ENCODE data around the gene RALGPS1.

Gene RALGPS1

DNA sequence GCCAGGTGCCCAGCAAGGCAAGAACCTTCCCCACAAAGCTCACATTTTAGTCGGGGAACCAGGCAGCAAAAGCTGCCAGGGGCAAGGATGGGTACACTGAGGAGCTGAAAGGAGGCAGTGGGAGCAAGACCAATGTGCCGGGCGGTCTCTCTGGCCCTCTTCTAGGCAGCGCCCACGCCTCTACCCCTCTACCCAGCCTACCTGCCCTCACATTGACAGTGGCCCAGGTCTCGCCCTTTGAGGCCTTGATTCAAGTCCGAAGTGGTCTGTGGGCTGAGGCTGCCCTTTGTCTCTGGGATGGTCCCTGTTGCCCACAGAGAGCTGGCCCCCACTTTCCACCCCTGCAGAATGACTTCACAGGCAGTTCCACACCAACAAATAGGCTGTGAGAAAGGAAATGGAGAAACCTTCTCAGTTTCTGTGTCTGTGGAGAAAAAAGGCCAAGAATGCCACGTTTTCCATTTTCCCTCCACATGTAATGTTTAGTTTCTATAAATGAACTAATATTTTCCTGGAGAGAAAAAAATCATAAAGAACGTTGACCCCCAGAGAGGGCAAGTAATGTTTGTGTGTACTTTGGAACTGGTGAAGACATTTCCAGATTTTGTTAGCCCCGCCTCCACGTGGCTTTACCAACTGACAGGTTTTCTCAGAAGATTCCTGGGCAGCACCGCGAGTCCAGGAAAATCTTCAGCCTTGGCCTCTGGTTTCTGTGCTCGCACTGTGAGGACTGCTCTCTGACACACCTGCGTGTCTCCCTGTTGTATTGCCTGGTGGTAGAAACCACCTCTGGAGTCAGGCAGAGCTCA is 265.3 kb downstream of the RALGPS1 start:
- DNase-seq = no peak

DNA sequence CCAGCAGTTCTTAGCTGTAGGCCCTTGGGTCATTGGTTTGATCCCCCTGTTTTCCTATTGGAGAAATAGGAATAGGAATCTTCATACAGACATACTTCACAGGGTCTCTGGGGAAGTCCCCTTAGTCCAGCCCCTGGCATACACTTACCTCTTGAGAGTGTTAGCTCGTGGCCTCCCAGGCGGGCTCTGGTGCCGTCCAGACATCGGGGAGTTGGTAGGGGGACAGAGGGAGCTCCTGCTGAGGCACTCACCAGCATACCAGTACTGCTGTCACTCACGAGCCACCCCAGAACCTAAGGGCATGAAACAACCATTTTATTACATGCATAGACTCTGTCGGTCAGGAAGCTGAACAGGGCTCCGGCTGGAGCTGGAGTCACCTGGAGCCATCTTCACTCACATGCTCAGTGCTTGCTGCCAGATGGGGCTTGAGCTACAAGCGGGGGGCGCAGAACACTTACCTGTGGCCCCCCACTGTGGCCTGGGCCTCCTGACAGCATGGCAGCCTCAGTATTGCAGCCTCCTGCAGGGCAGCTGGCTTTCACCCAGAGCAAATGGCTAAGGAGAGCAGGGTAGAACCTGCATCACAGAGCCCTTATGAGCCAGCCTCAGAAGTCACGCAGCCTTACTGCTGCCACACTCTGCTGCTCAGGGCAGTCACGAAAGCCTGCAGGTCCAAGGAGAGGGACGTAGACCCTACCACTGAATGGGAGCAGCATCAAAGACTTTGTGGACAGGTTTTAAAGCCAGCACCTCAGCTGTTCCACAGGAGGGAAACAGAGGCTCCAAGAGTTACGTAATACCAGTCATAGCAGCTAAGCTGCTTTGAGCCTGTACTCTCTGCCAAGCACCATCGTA is 266.1 kb downstream of the RALGPS1 start:
- DNase-seq = no peak

DNA sequence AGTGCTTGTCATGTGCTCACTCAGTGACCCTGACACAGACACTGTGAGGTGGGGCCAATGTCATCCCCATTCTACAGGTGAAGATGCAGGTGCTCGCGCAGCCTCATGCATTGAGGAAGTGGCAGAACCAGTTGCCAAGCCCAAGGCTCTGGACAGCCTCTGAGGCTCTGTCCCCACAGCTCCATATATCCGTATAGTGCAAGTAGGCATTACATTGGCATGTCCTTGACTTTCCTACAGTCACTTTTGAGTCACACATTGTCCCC is 266.7 kb downstream of the RALGPS1 start:
- DNase-seq = no peak

DNA sequence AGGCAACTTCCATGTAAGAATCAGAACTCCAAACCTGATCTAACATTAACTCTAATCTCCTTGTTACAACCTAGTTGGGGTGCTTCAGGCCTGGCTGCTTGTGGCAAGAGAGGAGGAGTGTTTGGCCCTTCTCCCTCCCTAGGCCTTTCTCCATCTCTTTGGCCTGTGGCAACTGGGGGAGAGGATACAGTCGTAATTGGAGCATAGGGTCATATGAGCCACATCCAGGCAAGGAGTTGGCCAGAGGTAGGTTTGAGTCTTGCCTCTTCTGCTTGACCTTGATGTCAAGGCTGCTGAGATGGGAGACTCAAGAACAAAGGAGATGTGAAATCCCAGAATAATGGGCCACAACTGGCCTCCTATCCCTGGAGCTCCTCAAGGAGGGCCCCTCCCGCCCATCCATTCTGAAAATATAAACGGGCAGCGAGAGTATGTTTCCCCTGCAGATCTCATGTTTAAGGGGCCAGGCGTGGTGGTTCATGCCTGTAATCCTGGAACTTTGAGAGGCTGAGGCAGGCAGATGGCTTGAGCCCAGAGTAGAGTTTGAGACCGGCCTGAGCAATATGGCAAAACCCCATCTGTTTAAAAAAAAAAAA is 267.1 kb downstream of the RALGPS1 start:
- DNase-seq = no peak

DNA sequence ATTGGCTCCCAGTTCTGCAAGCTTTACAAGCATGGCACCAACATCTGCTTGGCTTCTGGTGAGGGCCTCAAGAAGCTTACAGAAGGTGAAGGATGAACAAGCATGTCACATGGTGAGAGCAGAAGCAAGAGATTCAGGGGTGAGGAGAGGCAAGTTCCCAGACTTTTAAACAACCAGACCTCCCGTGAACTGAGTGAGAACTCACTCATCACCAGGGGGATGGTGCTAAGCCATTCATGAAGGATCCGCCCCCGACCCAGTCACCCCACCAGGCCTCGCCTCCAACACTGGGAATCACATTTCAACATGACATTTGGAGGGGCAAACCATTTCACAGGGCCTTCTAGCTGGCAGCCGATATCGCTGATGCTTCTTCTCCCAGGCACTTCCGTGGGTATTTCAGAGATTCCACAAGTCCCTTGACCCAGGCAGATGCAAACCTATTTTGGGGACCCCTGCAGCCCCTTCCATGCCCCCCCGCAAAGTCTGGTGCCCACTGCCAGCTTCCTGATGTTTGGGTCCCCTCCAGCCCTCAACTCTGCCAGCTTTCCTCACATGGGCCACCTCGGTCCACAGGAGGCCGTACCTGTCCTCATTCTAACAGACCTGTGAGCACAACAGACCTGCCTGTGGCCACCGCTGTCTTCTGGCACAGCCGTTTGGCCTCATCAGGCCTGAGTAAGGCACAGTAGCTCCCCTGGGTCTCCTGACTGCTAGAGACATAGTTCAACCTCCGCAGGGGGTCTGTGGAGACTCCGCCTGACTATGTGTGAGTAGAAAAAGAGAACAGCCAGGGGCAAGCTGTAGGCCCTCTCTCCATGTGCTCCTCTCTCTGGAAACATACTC is 268.5 kb downstream of the RALGPS1 start:
- DNase-seq = no peak

DNA sequence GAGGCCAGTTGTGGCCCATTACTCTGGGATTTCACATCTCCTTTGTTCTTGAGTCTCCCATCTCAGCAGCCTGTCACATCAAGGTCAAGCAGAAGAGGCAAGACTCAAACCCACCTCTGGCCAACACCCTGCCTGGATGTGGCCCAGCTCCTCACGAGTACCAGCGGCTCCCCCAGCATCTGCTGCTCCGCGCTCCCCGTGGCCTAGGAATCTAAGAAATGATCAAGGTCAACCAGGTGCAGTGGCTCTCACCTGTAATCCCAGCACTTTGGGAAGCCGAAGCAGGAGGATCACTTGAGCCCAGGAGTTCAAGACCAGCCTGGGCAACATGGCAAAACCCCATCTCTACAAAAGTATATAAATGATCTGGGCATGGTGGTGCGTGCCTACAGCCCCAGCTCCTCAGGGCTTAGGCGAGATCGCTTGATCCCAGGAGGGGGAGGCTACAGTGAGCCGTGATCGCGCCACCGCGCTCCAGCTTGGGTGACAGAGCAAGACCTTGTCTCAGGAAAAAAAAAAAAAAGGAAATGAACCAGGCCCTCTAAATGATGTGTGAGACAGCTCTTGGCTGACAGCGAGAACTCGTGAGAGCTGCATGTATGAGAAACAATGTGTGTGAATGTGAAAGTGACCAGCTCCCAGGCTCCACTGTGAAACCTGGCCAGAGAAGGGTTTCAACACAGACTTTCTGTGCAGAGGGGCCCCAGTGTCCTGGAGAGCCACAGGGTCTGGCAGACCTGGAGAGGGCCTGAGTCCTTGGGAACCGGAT is 269.4 kb downstream of the RALGPS1 start:
- DNase-seq = no peak

DNA sequence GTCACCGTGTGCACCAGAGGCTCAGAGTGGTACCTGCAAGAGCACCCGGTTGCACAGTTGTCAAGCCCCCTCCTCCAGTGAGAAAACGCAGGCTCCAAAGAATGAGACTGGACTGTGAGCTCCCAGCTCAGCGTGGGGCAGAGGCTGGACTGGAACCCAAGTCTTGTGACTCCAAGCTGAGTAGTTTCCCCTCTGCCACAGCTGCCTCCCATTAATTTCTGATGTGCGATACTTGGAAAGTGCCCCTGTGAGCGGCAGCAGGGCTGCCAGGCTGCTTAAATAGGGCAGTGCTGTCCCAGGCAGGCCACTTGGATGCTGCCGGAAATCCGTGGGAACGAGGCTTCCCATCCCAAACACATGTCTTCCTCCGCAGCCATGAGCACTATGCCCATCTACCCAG is 270.1 kb downstream of the RALGPS1 start:
- DNase-seq = no peak

DNA sequence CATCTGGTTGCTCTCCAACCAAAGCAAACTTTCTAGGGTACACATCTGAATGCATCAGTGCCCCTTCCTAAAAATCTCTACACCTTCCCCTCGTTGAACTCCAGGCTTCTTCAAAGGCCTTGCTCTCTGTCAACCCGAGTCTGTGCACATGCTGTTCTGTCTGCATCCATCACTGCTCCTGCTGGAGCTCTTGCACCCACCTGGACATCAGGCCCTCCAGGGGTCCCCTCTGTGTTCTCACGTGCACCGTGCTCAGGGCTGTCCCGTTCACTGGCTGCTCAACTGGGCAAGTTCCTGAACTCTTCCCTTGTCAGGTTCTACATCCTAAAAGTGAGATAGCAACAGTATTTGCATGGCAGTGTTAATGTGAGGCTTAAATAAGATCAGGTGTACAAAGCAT is 270.6 kb downstream of the RALGPS1 start:
- DNase-seq = no peak

DNA sequence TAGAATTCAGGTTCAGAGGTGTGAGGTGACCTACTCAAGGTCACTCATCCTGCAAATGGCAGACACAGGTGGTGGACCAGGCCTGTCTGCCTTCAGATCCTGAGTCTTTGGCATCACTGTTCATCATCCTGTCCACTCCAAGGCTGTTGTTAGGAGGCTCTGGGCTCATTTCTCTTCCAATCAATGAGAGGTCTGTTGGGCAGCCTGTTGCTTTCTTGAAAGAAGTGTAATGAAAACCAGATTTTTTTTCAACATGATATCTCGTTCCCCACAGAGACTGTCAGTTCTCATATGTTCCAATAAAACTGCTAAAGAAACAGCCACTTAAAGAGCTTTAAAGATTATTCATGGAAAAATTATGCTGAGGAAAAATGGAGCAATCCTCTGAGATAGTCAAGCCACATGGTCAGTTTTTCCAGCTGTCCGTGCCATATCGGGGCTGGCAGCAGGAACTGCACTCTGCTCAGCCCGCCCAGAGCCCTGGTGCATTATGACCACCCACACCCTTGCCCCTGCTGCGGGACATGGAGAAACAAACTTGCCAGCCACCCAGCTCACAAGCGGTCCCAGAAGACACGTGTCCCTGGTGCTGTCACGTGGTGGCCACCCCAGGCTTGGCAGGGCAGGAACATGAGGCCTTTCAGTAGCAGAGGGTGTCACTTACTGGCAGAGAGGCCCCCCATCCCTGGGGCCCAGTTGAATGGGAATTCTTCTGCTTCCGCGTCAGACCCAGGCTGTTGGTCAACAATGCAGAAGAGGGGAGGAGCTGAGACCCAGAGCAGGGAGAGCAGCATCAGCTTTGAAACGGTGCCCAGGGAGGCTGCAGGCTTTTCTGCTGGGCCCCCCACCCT is 271.6 kb downstream of the RALGPS1 start:
- no peak for DNase-seq

DNA sequence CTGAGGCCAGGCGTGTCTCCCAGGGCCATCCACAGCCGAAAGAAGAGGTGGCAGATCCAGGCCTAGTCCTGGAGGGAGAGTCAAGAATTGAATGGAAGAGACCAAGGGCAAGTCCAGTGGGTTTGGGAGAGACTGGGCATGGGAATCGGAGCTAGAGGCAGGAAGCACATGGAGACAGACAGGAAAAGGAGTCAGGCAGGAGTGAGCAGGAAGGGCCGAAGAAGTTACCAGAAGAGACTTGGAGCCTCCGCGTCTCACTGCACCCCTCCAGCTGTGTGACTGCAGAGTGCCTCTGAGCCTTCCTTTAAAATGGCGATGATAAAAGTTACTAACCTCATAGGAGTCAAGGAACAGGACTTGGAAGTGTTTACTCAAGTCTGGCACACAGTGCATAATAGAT is 272.2 kb downstream of the RALGPS1 start:
- DNase-seq = no peak

DNA sequence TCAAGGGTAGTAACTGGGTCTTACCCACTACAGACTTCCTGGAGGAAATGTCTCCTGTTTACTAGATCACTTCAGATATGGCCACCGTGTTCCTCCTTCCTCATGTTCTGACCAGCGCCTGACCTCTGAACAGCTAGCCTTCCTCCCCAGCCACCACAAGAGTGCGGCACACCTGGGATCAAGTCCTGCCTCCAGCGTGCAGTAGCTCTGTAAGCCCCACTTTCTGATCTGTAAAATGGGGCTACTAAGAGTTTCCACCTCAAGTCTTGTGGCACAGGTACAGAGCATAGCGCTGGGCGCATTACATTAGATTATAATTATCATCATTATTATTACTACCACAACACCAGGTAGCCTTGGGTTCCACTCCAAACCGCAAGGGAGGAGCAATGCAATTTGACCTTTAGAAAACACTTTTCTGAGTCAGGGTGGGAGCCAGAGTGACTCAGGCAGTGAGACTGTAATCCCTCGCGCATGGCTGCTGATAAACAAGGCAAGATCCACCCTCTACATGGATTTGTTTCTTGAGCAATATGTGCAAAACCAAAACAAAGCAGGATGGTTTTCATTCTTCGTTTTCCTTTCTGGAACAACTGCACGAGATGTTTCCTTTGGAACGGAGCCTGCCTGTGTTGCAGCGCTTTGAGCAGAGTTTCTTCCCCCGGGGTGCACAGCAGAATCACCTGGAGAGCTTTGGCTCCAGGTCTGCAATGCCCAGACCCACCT is 272.8 kb downstream of the RALGPS1 start:
- no peak for DNase-seq

DNA sequence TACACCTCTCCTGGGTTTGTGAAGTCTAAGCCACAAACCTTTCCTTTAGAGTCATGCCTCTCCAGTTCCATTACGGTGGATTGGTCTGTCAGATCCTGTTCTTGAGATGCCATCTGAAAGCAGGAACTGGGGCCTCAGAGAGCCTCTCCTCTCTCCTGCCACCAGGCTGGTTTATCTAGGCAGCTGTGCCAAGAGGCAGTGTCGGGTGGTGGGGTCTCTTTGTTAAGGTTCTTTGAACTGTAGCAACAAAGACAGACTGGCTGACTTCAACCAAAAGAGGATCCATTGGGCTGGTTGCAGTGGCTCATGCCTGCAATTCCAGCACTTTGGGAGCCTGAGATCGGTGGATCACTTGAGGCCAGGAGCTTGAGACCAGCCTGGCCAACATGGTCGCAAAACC is 273.8 kb downstream of the RALGPS1 start:
- no peak for DNase-seq

DNA sequence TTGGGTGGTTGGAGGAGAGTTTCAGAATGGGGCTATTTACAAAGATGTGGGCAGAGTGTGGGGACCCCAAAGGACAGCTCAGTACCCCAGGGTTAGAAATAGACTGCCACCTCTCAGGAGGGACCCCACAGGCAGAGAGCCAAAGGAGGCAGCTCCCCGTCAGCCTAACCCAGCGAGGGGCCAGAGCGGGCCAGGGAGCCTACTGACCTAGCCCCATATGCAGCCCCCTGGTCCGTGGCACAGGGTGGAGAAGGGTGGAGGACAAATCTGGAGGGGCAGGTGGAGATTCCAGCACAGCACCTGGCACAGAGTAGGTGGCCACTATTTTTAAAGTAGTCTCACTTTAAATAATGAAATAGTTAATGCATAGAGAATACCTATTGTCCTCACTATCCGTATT is 275.0 kb downstream of the RALGPS1 start:
- no peak for DNase-seq

DNA sequence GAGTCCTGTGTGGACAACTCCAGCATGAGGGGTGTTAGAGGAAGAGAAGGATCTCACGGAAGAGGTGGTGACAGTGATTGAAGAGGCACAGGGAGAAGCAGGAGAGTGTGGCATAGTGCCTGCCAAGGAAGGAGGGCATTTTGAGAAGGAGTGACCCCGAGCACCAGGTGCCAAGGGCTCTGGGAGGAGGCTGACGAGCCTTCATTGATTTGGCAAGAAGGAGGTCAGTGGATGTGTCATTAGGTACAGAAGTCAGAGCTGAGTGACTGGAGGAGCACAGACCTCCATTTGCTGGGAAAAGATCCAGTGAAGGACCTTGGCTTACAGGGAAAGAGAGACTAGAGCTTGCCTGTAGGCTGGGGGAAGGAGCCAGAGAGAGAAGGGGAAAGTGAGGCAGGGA is 278.2 kb downstream of the RALGPS1 start:
- DNase-seq = no peak

DNA sequence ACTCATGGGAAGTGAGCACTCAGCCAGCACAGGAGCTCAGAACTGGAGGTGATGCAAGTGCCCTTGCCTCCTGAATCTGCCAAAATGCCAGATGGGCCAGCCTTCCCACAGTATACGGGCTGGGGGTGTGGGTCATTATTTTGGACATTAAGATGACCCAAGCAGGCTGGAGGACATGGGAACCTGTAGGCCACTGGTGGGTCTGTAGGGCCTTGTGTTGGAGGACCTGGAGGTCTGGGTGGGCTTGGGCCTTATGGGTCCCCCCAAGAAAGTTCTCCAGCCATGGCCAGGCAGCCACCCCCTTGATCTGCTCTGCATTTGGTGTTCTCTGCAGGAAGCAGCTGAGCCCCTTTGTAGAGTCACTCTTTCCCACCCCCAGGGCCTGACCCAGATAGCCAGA is 278.9 kb downstream of the RALGPS1 start:
- no peak for DNase-seq

DNA sequence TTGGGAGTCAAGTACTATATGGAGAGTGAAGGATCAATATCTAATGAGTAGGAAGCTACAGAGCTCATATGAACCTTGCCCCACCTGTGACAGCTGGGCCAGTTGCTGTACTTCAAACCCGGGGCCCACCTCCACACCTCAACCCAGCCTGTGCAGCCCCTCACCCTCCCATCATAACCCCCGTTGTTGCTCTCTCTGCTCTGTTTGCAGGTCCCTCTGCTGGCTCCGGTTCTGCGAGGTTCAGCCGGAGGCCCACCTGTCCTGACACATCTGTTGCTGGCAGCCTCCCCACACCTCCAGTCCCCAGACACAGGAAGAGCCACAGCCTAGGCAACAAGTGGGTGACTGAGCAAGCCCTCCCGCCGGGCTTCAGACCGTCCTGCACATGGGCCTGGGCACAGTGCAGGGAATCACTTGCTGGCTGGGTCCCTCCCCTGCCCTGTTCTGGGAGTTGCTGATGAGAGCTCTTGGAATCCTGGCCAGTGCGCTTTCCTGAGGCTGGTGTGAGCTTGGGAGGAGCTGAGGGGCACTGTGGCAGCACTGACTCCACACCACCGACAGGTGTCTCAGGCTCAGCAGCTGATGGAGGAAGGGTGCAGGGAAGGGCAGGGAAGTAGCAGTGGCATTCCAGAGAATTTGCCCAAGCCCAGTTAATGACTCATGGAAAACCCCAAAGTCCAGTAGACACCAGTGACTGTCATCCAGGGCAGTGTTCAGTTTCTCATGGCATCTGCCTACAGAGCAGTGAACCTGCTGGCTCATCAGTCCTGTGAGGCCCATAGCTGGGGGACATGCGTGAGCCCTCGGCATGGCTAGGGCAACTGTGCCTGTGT is 280.5 kb downstream of the RALGPS1 start:
- no peak for DNase-seq

DNA sequence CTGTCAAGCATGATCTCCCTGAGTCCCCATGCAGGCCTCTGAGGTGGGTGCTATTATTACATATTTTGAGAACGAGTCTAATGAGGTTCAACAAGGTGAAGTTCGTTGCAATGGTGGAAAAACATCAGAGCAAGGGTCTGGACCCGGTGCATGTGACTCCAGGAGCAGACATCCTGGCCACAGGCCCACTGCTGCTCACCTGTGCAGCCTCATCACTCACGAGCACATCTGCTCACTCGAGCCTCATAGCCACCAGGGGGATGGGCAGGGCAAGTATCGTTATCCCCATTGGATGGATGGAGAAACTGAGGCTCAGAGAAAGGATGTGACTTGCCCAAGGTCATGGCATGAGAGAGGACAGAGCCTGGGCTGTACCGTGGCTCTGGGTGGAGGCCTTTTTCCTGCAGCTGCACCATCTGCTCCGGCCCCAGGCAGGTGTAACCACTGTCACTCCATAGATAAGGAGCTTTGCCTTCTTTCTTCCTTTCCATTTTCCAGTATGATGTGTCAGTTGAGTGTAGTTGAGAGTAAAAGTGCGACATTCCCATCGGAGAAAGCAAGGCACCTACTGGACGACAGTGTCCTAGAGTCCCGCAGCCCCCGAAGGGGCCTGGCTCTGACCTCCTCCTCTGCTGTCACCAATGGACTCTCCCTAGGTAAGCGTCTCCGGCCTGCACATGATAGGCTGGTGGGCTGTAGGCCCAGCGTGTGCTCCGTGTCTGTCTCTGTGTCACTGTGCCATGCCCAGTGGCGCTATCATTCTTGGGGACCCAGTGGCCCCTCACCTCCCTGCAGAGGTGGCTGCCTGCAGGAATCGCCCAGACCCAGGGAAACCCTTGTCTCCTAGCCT is 281.6 kb downstream of the RALGPS1 start:
- no peak for DNase-seq

DNA sequence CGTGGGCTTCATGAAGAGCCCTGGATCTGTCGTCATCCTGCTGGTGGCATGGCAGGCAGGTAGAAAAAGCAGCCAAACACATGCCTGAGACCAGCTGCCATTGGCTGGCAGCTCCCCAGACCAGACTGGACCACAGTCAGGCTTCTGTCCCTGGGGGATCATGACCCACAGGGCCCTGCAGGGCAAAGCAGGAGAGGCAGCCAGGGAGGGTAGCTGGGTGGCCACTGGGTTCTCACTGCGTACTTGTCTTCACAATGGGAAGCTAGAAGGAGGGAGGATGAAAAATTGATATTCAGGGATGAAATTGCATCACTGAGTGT is 282.2 kb downstream of the RALGPS1 start:
- DNase-seq = no peak
